GM19328 (cell line): ENCODE measurements around the gene CAPN15.
"Not testable (repeated sequence)": the region's sequence is repeated elsewhere in the genome, so short reads cannot be mapped to it uniquely, and the experiment has no call there.

Experiments used
- ATAC-seq: cut with Tn5 transposase; IDR thresholded peaks from one replicate; pipeline ENCODE4 v1.9.1; 2021; ENCODE audit warnings: mild to moderate bottlenecking, moderate library complexity; ENCODE audit not compliant: unreplicated experiment

CAPN15 gene

DNA sequence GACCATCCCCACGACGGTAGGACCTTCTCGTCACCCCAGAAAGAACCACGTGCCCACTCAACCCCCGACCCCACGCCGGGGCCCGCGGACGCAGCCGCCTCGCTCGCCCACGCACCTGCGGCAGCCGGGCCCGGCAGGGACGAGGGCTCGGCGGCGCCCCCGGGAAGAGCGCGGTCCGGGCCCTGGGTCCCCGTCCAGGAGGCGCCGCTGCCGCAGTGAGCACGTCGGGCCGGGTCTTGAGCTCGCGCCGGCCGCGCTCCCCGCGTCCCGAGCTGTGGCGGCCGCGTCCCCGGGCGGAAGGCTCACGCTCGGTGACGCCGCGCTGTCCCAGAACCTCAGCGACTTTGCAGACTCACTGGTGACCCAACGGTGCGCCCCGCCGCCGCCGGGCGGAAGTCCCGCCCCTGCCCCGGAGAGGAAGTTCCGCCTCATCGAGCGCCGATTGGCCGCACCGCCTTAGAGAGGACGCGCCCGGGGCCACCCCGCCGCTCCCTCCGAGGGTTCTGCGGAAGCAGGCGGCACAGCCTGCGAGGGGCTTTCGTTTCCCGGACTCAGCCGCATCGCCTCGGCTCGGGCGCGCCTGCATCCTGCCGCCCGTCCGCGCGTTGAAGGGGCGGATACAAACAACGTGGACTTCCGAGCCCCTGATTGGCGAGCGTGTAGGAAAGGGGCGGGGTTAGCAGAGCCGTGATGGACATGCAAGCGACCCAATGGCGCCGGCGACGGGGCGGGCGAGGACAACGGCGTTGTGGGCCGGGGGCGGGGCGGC, 61.6 kb downstream of the CAPN15 start:
- ATAC-seq, result peak; percentile 64

- peak; percentile 66 for ATAC-seq
Measured at GRCh38 chr16:589658-590187, 62.2 kb downstream of the CAPN15 start, which contains the start of gene RAB40C. TSS of gene RAB40C (plus strand) at chr16:590066. CDS start at chr16:590292, 226 bp downstream.

DNA sequence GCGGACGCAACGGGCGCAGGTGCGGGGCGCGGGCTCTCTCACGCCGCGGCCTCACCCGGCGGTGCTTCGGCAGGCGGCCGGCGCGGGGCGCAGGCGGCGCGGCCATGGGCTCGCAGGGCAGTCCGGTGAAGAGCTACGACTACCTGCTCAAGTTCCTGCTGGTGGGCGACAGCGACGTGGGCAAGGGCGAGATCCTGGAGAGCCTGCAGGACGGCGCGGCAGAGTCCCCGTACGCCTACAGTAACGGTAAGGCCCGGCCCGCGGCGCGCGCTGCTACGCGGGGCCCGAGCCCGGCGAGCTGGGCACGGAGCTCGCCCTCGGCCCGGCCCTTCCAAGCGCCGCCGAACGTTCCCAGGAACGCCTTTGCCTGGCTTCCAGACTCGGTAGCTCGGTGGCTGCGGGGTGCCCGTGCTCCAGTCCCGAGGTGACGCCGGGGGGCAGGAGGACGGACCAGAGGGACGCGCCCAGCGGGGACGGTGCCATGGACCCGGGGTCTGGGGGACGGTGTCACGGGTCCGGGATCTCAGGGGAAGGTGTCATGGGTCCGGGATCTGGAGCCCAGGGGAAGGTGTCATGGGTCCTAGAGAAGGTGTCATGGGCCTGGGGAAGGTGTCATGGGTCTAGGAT, 62.8 kb downstream of the CAPN15 start:
- no peak for ATAC-seq

- ATAC-seq, result no peak
Measured at GRCh38 chr16:590815-591200, 63.3 kb downstream of the CAPN15 start.

DNA sequence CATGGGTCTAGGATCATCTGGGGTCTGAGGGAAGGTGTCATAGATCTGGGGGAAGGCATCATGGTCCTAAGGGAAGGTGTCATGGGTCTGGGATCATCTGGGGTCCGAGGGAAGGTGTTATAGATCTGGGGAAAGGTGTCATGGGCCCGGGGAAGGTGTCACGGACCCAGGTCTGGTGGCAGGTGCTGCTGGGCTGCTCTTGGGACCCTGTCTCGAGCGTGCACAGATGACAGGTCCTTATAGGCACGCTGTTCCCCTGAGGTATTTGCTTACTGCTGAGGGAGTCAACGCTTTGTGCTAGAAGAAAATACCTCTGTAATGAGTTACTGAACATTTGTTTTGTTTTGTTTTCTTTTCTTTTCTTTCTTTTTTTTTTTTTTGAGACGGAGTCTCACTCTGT, 63.7 kb downstream of the CAPN15 start:
- no peak for ATAC-seq

DNA sequence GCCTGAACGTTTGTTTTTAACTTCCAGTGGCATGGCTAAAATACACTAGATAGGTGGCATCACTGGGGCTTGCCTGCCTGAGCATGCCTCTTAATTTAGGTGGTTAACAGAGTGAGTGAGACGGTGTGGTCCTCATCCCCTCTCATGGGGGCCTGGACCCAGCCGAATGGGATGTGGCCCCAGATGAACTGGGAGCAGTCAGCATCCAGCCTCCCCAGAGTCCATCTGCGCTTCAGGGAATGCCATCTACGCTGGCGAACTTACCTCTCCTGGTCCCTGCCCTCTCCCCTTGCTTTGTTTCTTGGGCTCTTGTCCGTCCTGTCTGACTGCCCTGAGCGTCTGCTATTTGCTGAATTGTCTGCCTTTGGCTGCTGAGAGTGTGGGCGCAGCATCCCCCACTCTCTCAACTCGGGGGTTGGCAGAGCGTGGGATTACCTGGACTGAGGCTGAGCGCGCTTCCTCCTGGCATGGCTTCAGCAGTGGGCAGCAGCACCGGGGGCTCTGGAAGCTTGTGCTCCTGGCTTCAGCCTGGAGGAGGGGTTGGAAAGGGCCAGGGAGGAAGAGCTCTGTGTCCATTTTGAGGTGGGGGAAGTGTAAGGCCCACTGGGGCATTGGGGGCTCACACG, 64.5 kb downstream of the CAPN15 start:
- ATAC-seq, result no peak

- no peak for ATAC-seq
Measured at GRCh38 chr16:592518-593306, 65.2 kb downstream of the CAPN15 start.

DNA sequence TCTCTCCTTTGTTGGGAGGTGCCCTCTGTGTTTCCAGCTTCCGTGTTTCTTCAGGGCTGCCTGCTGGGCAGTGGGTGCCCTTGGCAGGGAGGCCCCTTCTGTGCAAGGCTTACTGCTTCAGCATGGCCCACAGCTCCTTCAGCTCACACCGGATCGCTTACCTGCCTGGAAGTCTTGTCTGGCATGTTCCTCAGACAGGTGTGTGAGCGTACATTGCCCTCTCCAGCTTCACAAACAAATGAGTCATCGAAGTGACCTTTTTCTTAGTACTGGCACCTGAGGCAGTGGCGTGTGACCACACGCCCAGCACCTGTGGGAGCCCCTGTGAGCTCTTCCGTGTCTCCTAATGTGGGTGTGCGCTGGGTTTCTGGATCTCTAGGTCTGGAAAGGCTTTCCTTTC, 65.9 kb downstream of the CAPN15 start:
- ATAC-seq, result no peak

GRCh38 chr16:593807-594206, 66.3 kb downstream of the CAPN15 start:
- ATAC-seq, result no peak

- ATAC-seq, result no peak
Measured at GRCh38 chr16:595094-595528, 67.6 kb downstream of the CAPN15 start.

DNA sequence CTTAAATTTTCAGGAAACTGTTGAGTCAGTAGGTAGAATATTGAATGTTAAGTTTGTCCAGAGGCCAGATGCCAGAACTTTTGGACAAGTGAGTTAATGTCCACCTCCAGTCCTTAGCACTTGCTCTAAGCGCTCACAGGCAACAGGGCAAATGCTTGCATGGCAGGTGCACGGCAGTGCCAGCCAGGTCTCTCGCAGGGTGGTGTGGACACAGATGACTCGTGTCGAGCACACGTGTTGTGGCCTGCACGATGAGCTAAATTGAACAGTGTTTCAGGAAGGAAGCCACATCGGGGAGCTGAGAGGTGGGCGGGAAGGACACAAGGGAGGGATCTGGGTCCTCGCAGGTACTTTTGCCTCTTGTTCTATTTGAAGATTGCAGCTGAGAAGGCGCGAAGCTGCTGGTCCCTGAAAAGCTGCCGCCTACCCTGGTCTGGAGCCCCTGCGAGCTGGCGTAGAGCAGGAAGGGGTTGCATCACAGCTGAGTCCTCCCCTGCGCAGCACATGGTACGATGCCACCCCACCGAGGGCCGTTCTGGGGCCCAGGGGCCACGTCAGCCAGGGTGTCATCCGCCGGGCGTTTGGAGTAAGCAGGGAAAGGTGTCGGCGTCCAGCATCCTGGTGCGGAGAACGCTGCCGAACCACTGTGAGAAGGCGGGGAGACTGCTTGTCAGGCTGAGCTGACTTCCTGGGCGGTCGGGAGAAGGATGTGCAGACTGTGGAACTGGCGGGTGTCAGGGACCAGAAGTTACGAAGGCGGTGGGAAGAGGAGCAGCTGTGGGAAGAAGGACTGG, 68.6 kb downstream of the CAPN15 start:
- no peak for ATAC-seq

- ATAC-seq, result no peak
Measured at GRCh38 chr16:596736-597060, 69.2 kb downstream of the CAPN15 start.

DNA sequence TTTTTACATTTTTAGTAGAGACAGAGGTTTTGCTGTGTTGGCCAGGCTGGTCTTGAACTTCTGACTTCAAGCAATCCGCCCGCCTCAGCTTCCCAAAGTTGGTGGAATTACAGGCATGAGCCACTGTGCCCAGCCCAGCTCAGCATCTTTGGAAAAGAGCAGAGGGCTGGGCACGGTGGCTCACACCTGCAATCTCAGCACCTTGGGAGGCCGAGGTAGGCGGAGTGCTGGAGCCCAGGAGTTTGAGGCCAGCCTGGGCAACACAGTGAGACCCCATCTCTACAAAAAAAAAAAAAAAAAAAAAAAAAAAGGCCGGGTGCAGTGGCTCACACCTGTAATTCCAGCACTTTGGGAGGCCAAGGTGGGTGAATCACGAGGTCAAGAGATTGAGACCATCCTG, 70.1 kb downstream of the CAPN15 start:
- ATAC-seq, result not testable (repeated sequence)

- ATAC-seq, result no peak
Measured at GRCh38 chr16:598823-599739, 71.6 kb downstream of the CAPN15 start.

DNA sequence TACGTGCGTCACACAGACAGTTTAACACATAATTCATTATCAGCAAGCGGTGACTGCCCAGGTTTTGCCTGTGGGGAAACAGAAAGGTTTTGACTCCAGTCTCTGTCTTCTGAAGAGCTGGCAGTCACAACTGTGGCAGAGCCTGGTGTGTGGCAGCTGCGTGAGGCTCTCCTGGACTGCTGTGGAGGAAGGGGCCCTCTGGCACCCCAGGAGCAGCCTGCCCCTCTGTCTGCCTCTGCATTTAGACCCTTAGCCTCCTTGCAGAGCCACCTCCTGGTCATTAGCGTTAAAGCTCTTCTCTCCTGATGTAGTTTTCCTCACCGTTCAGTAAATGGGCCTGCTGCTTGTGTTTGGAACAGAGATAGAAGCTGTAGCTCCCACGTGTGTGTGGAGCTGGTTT, 73.3 kb downstream of the CAPN15 start:
- no peak for ATAC-seq

GRCh38 chr16:603933-604332, 76.4 kb downstream of the CAPN15 start:
- no peak for ATAC-seq
